HL-60 (cell line): ENCODE results near the gene EAPP.

ENCODE experiments used
- DNase-seq, 2 experiments: peaks; one replicate each; pipeline ENCODE4 v3.0.0-alpha.2; 2010 to 2020; ENCODE audit warnings: low read depth in 1 of 2, low spot score in 1 of 2
- H3K27ac ChIP-seq: fragments of 250-450 bp; sonication (Bioruptor Pico); replicated peaks from 2 replicates; pipeline ENCODE4 v1.5.1; 2020; ENCODE audit warnings: mild to moderate bottlenecking, moderate library complexity
- H3K27me3 ChIP-seq: fragments of 250-450 bp; sonication (Bioruptor Pico); 2 replicates; pipeline ENCODE4 v1.5.1; 2021; ENCODE audit warnings: mild to moderate bottlenecking, moderate library complexity; ENCODE audit not compliant: insufficient read depth, poor library complexity, severe bottlenecking
- H3K4me3 ChIP-seq: replicated peaks from 2 replicates; pipeline ENCODE4 v1.5.1; 2011; ENCODE audit warnings: mild to moderate bottlenecking, control low read depth, low read length; ENCODE audit not compliant: insufficient read depth
- CTCF ChIP-seq: IDR thresholded peaks from one replicate; pipeline ENCODE4 v1.5.1; 2011; ENCODE audit warnings: low read length, control low read depth, inconsistent platforms; ENCODE audit not compliant: insufficient read depth
- GABPA ChIP-seq: IDR thresholded peaks from 2 replicates; pipeline ENCODE4 v1.6.1; 2012; ENCODE audit warnings: low read depth
- POLR2AphosphoS5 ChIP-seq: IDR thresholded peaks from 2 replicates; pipeline ENCODE4 v1.6.1; 2012; ENCODE audit warnings: low read depth
- REST ChIP-seq: IDR thresholded peaks from 2 replicates; pipeline ENCODE4 v1.6.1; 2012; ENCODE audit warnings: low read depth; ENCODE audit not compliant: insufficient replicate concordance
- SPI1 ChIP-seq: IDR thresholded peaks from 2 replicates; pipeline ENCODE4 v1.6.1; 2012; ENCODE audit warnings: low read depth, mild to moderate bottlenecking, borderline replicate concordance

The EAPP gene

GRCh38 chr14:34498684-34499412 is 40.7 kb downstream of the EAPP start:
- H3K27ac ChIP-seq: no peak overlapping the region
- H3K4me3 ChIP-seq: no peak overlapping the region
- DNase-seq: peak in 1 of 2 experiments; percentile 38
- H3K27me3 ChIP-seq: no peaks in the 10 kb centered on the region
- TF ChIP-seq POLR2AphosphoS5 (no peak), REST (no peak), CTCF (peak; percentile 41)

DNA sequence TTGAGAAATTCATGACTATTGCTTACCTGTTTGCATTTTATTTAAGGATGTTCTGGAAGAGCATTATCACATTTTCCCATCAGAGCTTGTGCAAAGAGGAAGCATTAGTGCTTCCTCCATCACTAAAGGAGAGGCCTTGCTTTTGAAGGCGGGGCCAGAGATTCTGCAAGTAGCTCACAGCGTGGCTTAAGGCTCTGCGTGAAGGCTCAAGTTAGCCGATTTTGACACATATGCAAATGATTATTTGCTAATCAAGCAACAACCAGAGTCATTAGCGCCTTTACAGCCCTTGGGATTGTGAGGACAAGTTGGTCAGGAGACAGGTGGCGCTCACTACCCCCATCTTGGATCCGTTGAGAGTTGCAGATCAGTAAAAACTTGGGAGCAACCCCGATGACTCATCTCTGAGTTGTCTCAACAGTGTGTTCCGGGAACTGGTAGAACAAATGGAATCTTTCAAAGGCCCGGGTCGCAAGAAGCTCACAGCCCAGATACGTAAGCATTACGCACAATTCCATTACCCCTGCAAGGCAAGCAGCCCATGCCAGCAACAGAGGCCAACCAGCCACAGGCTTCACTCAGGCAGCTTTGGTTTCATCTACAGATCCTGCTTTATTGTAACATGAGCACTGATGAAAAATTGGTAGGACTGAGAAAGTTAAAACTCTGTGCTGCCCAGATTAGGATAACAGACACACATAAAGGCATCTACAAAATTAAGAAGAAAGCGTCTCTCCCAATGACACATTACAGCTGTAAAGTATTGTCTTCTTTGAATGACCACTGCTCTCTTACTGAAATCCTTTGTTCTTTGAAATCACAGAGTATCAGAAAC is 42.6 kb downstream of the EAPP start:
- TF ChIP-seq POLR2AphosphoS5 (no peak), SPI1 (no peak), CTCF (no peak), GABPA (no peak), REST (no peak)
- H3K27ac ChIP-seq: no peak overlapping the region
- H3K4me3 ChIP-seq: no peak overlapping the region
- H3K27me3 ChIP-seq: no peaks in the 10 kb centered on the region
- peak; percentile 53 to 76 for DNase-seq

- H3K27me3 ChIP-seq: no peaks in the 10 kb centered on the region
- H3K4me3 ChIP-seq: no peak overlapping the region
- no peak overlapping the region for H3K27ac ChIP-seq
- no peak for TF ChIP-seq CTCF
- TF ChIP-seq SPI1: no peak
- TF ChIP-seq POLR2AphosphoS5: no peak
- TF ChIP-seq GABPA: no peak
- TF ChIP-seq REST: no peak
- no peak for DNase-seq
Measured at GRCh38 chr14:34496007-34496678, 43.4 kb downstream of the EAPP start.
